ENCODE measurements around the gene ELMO2.

ELMO2 gene

GRCh38 chr20:46324379-46324778 is 82.0 kb downstream of the ELMO2 start:
- no peak for DNase-seq (ENCODE audit: low read depth)
- TF ChIP-seq, protein P1, sequence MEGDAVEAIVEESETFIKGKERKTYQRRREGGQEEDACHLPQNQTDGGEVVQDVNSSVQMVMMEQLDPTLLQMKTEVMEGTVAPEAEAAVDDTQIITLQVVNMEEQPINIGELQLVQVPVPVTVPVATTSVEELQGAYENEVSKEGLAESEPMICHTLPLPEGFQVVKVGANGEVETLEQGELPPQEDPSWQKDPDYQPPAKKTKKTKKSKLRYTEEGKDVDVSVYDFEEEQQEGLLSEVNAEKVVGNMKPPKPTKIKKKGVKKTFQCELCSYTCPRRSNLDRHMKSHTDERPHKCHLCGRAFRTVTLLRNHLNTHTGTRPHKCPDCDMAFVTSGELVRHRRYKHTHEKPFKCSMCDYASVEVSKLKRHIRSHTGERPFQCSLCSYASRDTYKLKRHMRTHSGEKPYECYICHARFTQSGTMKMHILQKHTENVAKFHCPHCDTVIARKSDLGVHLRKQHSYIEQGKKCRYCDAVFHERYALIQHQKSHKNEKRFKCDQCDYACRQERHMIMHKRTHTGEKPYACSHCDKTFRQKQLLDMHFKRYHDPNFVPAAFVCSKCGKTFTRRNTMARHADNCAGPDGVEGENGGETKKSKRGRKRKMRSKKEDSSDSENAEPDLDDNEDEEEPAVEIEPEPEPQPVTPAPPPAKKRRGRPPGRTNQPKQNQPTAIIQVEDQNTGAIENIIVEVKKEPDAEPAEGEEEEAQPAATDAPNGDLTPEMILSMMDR (IDR thresholded peaks at IDR 0.05; ENCODE audit: low read depth, low read length, missing control alignments) = no peak
- no peak overlapping the region for H3K4me3 ChIP-seq (ENCODE audit: low read depth, low read length)
- in situ Hi-C loops (cut with HindIII; ENCODE audit: low sequenced_read_pairs) = no loop called here

DNA sequence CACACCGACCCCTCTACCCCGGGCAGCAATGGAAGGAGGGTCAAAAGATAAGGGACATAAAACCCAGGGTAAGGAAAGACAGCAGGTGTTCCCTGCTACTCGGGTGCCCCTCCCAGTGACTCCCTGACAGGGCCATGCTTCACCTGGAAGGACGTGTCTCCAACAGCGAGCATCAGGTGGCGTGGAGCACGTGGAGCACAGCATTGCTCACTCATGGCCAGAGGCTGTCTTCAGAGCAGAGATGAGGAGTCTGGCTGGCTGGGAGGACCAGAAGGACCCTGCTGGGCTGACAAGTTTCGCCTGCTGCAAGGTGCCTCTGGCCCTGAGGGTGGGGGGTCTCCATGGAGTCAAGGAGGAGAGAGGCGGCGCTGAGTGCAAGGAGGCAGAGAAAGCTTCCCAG is 82.9 kb downstream of the ELMO2 start:
- no peak overlapping the region for H3K4me3 ChIP-seq (ENCODE audit: low read depth, low read length)
- no peak for DNase-seq (ENCODE audit: low read depth)
- TF ChIP-seq, protein P1 (IDR thresholded peaks at IDR 0.05; ENCODE audit: low read depth, low read length, missing control alignments) = no peak
- in situ Hi-C loops (cut with HindIII; ENCODE audit: low sequenced_read_pairs) = no loop called here

- no peak overlapping the region for H3K4me3 ChIP-seq (ENCODE audit: low read depth, low read length)
- TF ChIP-seq, protein P1 (IDR thresholded peaks at IDR 0.05; ENCODE audit: low read depth, low read length, missing control alignments) = no peak
- in situ Hi-C loops (cut with HindIII; ENCODE audit: low sequenced_read_pairs) = no loop called here
These were observed 83.8 kb downstream of the ELMO2 start for GRCh38 chr20:46322641-46323040.

DNA sequence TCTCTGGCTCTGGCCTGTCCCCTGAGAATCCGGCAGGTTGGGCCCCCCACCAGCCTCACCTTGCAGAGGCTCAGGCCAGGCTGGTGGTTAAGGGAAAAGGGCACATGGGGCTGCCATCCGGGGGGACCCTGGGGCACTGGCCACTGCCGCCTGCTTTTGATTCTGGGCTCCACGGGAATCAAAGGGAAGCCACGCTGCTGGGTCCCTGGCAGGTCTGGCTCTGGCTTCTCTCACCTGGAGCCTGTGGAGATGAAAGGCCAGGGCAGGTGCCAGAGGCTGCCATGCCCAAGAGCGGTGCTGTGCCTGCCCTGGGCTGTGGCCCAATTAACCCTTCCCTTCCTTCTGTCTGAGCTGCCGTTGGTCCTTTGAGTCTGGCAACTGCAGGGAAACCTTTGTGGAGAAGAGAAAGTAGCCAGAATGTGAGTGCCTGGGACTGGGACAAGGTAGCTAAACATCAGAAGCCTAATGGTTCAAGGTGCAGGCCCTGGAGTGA is 88.7 kb downstream of the ELMO2 start:
- in situ Hi-C loops (cut with HindIII; ENCODE audit: low sequenced_read_pairs) = no loop called here
- TF ChIP-seq, protein P1 (IDR thresholded peaks at IDR 0.05; ENCODE audit: low read depth, low read length, missing control alignments) = no peak
- DNase-seq (ENCODE audit: low read depth) = no peak
- H3K4me3 ChIP-seq (ENCODE audit: low read depth, low read length) = no peak overlapping the region

More at GRCh38 chr20:46322641-46323040, 83.8 kb downstream of the ELMO2 start:
- no peak for DNase-seq (ENCODE audit: low read depth)

GRCh38 chr20:46316984-46317684 is 89.3 kb downstream of the ELMO2 start:
- no peak for DNase-seq (ENCODE audit: low read depth)
- TF ChIP-seq, protein P1 (IDR thresholded peaks at IDR 0.05; ENCODE audit: low read depth, low read length, missing control alignments) = no peak
- H3K4me3 ChIP-seq (ENCODE audit: low read depth, low read length) = no peak overlapping the region
- in situ Hi-C loops (cut with HindIII; ENCODE audit: low sequenced_read_pairs) = no loop called here

Data from astrocyte of the cerebellum (primary cell).